DMS79 treated with DMSO at 0.1 percent for 48 hours (cell line): ENCODE results near the gene CCDC88B.
A peak's percentile ranks its signal among the peaks of the same experiment; 100 is the strongest.

Experiments used
- DNase-seq: peaks from one replicate; lab custom pipeline; 2025; lab: John Stamatoyannopoulos, UW

The CCDC88B gene

DNA sequence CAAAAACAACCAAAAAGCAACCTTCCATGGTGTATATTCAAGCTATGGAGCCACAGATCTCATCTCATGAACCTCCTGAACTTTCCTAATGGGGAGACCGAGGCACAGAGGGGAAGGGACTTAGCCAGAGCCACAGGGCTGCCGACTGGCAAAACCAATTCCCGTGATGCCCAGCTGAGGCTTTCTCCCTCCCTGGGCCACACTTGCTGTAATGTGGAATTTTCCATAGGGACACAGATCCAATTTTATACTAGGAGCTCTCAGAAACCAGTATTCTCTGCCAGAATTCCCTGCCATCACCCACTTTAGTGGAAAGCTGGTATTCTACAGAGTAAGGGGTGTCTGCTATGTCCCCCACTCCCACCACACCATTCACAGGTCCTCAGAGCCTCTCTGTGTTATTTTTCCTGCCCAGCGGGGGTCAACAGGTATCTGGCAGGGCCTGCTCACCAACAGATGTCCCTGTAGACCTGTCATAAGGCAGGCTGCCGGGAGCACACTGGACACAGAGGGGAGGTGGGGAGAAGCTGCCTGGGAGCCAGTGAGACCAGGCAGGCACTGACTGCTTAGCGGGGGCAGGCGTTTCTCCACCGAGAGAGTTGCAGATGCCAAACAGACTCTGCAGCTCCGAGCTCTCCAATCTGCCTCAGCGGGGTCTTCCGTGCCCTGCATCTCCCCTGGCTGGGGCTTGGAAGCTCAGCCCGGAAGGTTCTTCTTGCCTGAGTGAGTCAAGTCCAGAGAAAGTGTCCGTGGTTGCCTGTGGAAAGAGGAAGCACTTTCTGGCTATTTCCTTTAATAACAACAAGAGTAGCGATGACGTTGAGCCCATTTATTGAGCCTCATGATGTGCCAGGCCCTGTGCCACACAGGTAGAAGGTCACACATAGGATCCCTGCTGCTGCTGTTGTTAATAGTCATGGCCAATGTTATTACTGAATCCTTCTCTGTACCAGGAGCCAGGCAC lies 45.3 kb downstream of the CCDC88B start:
- no peak for DNase-seq

- no peak for DNase-seq
Measured at GRCh38 chr11:64385945-64386704, 46.1 kb downstream of the CCDC88B start.

- no peak for DNase-seq
Measured at GRCh38 chr11:64387916-64388315, 47.9 kb downstream of the CCDC88B start.

DNA sequence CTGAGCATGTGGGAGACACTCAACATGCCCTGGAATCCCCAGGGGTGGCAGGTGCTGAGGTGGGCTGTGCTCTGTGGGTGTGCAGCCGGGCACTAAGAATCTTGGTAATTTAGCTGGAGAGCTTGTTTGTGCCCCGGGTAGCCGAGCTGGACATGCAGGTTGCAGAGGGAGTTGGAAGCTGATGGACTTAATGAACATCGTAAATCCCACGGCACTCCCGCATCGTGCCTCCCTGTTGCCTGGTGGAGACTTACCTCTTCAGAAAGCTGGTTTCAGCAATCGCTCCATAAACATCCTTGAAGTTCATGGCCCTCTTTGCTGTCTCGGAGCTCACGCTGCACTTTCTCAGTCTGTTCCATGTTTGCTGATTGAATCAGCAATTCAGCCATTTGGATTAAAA lies 48.9 kb downstream of the CCDC88B start:
- peak; percentile 40 for DNase-seq

DNA sequence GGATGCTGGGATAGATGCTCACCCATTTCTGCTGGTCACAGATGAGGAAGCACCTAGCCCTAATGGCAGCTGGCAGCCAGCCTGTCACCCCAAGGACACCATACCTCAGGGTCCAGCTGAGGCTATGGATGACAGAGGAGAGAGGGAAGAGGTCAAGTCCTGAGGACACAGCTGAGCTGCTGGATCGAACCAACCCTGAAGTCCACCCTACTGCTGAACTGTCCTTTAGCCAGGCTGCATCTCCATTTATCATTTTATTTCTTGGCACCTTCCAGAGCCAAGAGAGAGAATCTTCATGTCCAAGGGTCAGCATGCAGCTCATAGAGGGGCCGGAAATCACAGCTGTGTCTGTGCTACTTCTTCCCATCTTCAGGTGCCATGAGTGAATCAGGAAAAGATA lies 49.8 kb downstream of the CCDC88B start:
- no peak for DNase-seq

DNA sequence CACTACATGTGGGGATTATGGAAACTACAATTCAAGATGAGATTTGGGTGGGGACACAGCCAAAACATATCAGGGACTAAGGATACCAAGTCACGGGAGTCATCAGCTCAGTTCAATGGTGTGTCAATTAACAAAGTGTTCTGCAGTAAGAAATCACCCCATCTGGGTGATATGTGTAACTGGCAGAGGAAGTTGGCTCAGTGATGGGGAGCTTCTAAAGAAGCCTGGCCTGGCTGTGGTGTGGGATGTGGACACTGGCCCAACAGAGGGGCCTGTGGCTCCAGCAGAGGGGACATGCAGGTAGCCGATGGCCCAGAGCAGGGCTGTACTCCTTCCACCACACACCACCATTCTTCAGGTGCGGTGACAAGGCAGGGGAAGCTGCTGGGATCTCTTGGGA lies 50.6 kb downstream of the CCDC88B start:
- DNase-seq = no peak

DNA sequence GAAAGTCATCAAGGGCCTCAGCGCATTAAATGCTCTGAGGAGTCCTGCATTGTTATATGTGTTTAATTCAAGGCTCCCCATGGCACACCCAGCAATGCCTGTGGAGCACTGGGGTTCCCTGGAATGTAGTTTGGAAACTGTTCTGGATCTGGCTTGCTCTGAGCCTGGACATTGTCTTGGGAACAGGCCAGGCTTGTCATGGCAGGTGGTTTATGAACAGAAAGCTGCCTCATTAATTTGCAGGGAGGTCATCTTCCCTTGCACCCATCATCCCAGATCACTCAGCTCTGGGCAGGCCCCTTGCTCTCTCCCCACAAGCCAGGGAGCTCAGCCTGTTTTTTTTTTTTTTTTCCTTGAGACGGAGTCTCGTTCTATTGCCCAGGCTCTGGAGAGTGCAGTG lies 51.8 kb downstream of the CCDC88B start:
- no peak for DNase-seq

DNA sequence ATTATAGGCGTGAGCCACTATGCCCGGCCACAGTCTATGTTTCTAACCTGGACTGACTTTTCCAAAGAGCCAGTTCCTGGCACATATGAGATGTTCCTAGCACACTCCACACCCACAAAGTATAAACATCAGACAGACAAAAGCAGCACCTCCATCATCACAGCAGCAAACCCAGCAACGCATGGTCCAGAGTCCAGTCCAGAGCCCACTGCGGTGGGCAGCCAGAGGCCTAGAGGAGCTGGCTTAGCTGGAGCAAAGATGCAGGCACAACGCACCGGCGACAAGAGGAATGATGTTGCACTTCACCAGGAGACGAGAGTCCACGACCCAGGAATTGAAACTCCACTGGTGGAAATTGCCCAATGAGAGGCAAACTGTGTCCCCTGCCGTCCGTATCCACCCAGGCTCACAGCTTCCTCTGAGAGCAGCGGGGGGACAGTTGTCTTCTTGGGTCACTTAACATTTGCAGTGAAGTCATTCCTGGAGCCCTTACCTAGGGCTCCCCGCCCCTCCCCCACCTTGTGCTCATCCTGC lies 55.6 kb downstream of the CCDC88B start:
- no peak for DNase-seq

GRCh38 chr11:64396079-64396591 lies 56.1 kb downstream of the CCDC88B start:
- peak; percentile 4 for DNase-seq

- DNase-seq = no peak
Measured at GRCh38 chr11:64400102-64400501, 60.1 kb downstream of the CCDC88B start.

DNA sequence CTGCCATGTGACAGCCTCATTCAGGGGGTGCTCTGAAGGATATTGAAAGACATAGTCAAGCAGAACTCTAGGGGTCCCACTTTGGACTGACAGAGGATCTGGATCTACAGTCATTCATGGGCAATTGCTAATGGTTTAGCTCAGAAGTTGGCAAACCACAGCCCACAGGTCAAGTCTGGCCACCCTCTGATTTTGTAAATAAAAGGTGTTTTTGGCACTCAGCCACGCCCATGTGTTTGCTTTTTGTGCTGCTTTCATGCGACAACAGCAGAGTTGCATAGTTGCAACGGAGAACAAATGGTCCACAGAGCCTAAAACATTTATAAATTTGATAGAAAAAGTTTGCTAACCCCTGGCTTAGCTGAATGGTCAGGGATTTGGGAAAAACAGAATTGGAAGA lies 60.7 kb downstream of the CCDC88B start:
- peak; percentile 33 for DNase-seq

- DNase-seq = no peak
Measured at GRCh38 chr11:64401775-64402174, 61.8 kb downstream of the CCDC88B start.

DNA sequence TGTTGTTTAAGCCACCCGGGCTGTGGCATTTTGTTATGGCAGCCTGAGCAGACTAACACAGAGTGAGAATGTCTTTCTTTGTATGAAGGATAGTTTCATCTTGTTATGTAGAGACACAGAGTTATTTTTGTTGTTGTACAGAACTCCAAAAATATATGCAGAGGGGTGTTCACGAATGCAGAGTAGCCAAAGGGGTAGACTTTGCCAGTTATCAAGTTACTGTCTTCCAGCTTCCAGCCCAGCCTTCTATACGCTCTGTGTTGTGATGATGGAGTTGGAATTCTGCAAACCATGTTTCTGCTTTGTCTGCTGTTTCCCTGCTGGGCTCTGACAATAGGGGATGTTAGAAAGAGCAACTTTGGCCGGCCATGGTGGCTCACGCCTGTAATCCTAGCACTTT lies 63.1 kb downstream of the CCDC88B start:
- DNase-seq = no peak

GRCh38 chr11:64406221-64406946 lies 66.4 kb downstream of the CCDC88B start:
- DNase-seq = no peak
